ENCODE data around the gene IGIP.

Gene IGIP

GRCh38 chr5:140125637-140126036, at the start of gene IGIP:
IGIP (plus strand) TSS chr5:140125937; CDS start chr5:140128477, 2,540 bp downstream.
- no peak for DNase-seq (ENCODE audit: low read depth, low spot score)

- no peak for DNase-seq (ENCODE audit: low read depth, low spot score)
Observed at GRCh38 chr5:140076142-140076541, 49.6 kb upstream of the IGIP start.

DNA sequence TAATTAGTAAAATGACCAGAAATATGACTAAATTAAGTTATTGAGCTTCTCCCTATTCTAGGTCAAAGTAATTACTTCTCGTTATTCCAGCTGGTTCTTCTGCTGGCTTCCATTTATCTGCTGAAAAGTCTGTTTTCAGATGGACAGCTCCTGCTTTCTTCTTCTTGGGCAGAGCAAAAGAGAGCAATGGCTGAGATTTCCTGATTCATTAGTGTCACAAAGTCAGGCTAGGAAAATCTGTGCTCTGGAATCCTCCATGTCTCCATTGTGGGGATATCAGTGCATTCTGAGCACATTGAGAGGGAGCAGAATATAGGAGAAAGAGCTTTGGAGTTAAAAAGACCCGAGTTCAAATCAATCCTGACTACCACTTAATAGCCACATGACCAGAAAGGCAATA, 48.9 kb upstream of the IGIP start:
- no peak for DNase-seq (ENCODE audit: low read depth, low spot score)

DNA sequence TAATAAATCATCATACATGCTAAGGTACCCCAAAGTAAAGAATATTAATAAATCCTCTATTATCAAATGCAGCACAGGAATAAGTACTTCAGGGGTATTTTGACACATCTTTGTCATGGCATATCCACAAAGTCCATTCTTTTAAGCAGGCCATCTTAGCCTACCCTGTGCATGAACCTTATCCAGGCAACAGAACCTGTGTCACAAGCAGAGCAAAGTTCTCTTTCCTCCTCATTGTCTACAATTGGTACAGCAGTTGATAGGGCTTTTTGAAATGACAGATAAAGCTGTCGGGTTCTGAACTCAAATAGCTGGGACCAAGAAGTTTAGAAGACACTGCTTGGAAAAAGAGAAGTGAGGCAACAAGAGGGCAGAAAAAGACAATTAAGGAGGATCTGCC, 42.6 kb upstream of the IGIP start:
- DNase-seq (ENCODE audit: low read depth, low spot score), result no peak

GRCh38 chr5:140083650-140084049, 42.1 kb upstream of the IGIP start:
- DNase-seq (ENCODE audit: low read depth, low spot score), result no peak

- DNase-seq (ENCODE audit: low read depth, low spot score), result no peak
Observed at GRCh38 chr5:140084541-140084940, 41.2 kb upstream of the IGIP start.

GRCh38 chr5:140090251-140090650, 35.5 kb upstream of the IGIP start:
- DNase-seq (ENCODE audit: low read depth, low spot score), result no peak

GRCh38 chr5:140093179-140093578, 32.6 kb upstream of the IGIP start:
- DNase-seq (ENCODE audit: low read depth, low spot score), result no peak

DNA sequence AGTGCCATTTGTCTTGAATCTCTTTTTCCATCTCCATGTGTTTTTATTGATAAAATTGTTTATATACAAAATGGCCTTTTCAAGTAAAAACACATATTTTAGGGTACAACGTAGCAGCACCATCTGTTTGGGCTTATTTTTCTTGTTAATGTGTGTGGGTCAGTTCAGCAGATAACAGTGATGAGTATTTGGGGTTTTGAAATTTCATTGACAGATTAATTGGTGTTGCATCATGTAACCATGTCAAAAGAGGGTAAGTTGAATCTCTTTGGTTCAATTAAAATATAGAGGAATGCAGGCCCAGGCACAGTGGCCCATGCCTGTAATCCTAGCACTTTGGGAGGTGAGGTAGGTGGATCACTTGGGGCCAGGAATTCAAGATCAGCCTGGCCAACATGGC, 31.9 kb upstream of the IGIP start:
- DNase-seq (ENCODE audit: low read depth, low spot score), result no peak

GRCh38 chr5:140094889-140095288, 30.8 kb upstream of the IGIP start:
- DNase-seq (ENCODE audit: low read depth, low spot score), result no peak

- no peak for DNase-seq (ENCODE audit: low read depth, low spot score)
Observed at GRCh38 chr5:140101179-140101578, 24.6 kb upstream of the IGIP start.

GRCh38 chr5:140103154-140103553, 22.6 kb upstream of the IGIP start:
- DNase-seq (ENCODE audit: low read depth, low spot score), result no peak

GRCh38 chr5:140104100-140104499, 21.6 kb upstream of the IGIP start:
- no peak for DNase-seq (ENCODE audit: low read depth, low spot score)

GRCh38 chr5:140106101-140106500, 19.6 kb upstream of the IGIP start:
- no peak for DNase-seq (ENCODE audit: low read depth, low spot score)

DNA sequence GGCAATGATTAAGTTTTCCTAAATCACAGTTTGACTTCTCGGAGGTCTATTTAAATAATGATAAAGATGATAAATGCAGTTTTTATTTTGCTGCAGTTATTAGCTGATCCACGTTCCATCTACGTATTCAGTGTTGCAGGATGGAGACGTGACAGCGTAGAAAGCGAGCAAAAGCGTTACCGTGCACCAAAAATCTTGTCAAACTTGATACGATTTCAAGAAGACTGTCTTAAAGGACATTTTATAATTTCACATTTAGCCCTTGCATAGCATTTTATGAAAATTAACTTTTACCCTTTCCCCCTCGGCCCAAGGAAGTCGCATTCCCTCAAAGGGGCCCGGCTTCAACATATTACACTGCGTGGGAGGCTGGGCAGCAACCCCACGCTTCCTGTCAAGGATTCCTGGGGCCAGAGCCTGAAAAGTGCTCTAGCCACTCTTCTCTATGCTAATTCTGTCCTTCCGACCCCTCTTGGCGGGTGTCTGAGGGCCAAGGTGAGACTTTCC, 18.9 kb upstream of the IGIP start:
- no peak for DNase-seq (ENCODE audit: low read depth, low spot score)

DNA sequence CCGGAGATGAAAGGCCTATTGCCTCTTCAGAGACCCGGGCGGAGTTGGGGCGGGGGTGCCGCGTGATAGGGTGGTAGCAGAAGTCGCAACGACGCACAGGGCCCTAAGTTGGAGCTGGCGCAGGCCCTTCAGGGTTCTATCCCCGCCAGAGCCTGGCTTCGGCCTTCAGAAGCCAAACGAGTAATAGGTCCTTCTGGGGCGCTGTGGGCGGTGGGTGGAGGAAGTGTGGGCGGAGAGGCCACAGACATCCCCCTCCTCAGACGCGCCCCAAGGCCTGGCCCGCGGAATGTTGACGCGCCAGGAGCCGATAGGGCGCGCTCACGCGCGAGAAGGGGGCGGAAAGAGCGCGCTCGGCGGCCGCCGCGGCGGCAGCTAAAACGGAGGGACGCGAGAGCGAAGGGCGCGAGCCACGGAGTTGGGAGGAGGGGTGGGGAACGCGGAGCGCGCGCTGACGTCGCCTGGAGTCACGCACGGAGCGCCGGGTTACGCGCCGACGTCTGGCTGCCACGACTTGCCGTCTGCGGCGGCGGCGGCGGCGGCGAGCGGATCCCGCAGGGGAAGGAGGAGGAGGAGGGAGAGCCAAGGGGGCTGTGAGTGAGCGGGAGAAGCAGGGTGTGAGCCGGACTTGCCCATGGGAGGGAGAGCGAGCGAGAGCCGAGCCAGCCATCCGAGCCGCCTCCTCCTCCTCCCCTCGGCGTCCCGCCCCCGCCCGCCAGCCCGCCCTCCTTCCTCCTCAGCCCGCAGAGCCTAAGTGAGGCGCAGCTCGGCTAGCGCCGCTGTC, 18.2 kb upstream of the IGIP start:
- DNase-seq (ENCODE audit: low read depth, low spot score), result peak; percentile 80

- DNase-seq (ENCODE audit: low read depth, low spot score), result no peak
Observed at GRCh38 chr5:140108093-140109017, 17.4 kb upstream of the IGIP start.

DNA sequence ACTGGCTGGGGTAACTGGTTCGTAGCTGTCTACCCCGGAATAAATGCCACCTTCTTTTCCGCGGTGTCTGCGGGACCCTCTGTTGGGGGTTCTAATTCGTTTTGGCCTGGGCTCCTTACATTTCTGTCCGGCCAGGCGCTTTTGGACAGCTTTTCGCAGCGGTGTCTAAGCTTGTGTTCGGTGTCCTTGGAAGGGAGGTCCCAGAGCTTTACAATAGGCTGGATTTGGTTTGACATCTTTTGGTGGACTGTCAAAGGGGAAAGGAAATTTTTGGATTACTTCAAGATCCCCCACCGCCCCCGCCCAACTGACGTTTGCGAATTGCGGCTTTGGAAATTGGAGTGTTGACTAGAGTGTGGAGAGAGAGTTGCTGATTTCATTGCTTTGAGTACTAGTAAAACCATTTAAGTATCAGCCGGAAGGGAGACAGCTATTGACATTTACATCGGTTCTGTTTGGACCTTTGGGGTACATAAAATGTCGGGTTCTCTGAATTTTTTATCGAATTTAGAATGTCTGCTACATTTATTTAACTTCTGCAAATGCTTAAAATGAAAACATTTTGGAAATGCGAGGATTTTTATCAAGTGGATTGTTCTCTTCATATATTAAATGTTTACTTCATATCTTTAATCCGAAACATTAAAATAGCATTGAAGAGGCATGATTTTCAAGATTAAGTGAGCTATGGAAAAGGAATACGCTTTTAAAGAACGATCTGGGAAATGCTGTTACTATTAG, 16.5 kb upstream of the IGIP start:
- DNase-seq (ENCODE audit: low read depth, low spot score), result no peak

- no peak for DNase-seq (ENCODE audit: low read depth, low spot score)
Observed at GRCh38 chr5:140109759-140110645, 15.7 kb upstream of the IGIP start.

DNA sequence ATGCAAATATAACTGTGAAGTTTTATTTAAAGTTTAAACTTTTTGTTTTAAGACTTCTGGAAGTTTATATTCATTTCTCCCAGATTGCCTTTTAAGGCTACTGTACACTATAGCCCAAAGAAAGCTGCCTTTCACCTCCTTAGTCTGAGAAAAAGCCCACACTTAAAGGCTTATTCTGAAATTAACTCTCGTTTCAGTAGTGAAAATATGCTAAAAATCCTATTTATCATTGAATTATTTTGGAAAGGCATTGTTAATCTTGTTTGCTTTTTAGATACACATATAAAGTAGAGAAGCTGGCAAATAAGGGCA, 15.1 kb upstream of the IGIP start:
- no peak for DNase-seq (ENCODE audit: low read depth, low spot score)
